IMR-90 (cell line): Measurements from ENCODE around the gene PPP1R10. TPM values are rescaled to one million over a fixed set of nuclear protein-coding genes. Genes with fewer than 3 reads are reported as not detected.

Source experiments
- ATAC-seq: fragments of 200-7000 bp; cut with Tn5 transposase; 2 replicates; pipeline ENCODE4 v1.9.1; 2020; ENCODE audit warnings: low read depth, mild to moderate bottlenecking, moderate library complexity
- BruUV-seq: library from RNA; stranded (reverse); fragments of 400-500 nt; replicated peaks from 2 replicates; lab custom pipeline; 2021; lab: Mats Ljungman, UMichigan
- CTCF ChIA-PET: fragments of 300-600 bp; formaldehyde crosslinking; extraction: SDS; loops from one replicate; lab custom pipeline; 2021; ENCODE audit warnings: antibody characterized with exemption; lab: Yijun Ruan, JAX
- POLR2A ChIA-PET: fragments of 300-600 bp; sonication (Branson Sonifier 250); formaldehyde crosslinking; loops from one replicate; lab custom pipeline; 2022; ENCODE audit warnings: antibody characterized with exemption; ENCODE audit not compliant: unreplicated experiment; lab: Charles Lee
- DNase-seq: peaks from one replicate; pipeline ENCODE4 v3.0.0; 2013
- H2AFZ ChIP-seq: replicated peaks from 2 replicates; pipeline ENCODE3; 2013; ENCODE audit warnings: low read length, mild to moderate bottlenecking; ENCODE audit not compliant: poor library complexity
- H2AK5ac ChIP-seq: 2 replicates; pipeline ENCODE4 v1.6.1; 2013; ENCODE audit warnings: low read depth, low read length, inconsistent platforms
- H2AK9ac ChIP-seq: replicated peaks from 2 replicates; pipeline ENCODE3; 2013; ENCODE audit warnings: mild to moderate bottlenecking, low read depth, low read length, moderate library complexity; ENCODE audit not compliant: poor library complexity
- H2BK120ac ChIP-seq: 2 replicates; pipeline ENCODE4 v1.6.1; 2013; ENCODE audit warnings: low read depth, low read length, inconsistent platforms
- H2BK15ac ChIP-seq: 3 replicates; pipeline ENCODE4 v1.6.1; 2013; ENCODE audit warnings: low read depth, low read length, inconsistent platforms
- H2BK20ac ChIP-seq: 2 replicates; pipeline ENCODE4 v1.6.1; 2013; ENCODE audit warnings: low read depth, mild to moderate bottlenecking, inconsistent platforms, low read length, moderate library complexity
- H2BK5ac ChIP-seq: 2 replicates; pipeline ENCODE4 v1.6.1; 2013; ENCODE audit warnings: mild to moderate bottlenecking, low read depth, low read length, inconsistent platforms; ENCODE audit not compliant: poor library complexity, severe bottlenecking
- H3K14ac ChIP-seq: replicated peaks from 2 replicates; pipeline ENCODE4 v1.6.1; 2013; ENCODE audit warnings: low read depth, low read length, inconsistent platforms
- H3K18ac ChIP-seq: 2 replicates; pipeline ENCODE4 v1.6.1; 2013; ENCODE audit warnings: low read depth, low read length, control low read depth
- H3K23ac ChIP-seq: 2 replicates; pipeline ENCODE4 v1.6.1; 2013; ENCODE audit warnings: low read depth, low read length, inconsistent platforms
- H3K27ac ChIP-seq: 2 replicates; pipeline ENCODE4 v1.5.1; 2013; ENCODE audit warnings: mild to moderate bottlenecking, control low read depth, low read length; ENCODE audit not compliant: insufficient read depth
- H3K27me3 ChIP-seq: 2 replicates; pipeline ENCODE4 v1.6.1; 2013; ENCODE audit warnings: low read length; ENCODE audit not compliant: control insufficient read depth, insufficient read depth
- H3K36me3 ChIP-seq: 2 replicates; pipeline ENCODE4 v1.6.1; 2013; ENCODE audit warnings: low read length, mixed read lengths; ENCODE audit not compliant: control insufficient read depth, insufficient read depth
- H3K4ac ChIP-seq: 2 replicates; pipeline ENCODE4 v1.6.1; 2013; ENCODE audit warnings: low read depth, low read length, inconsistent platforms
- H3K4me1 ChIP-seq: 2 replicates; pipeline ENCODE4 v1.6.1; 2013; ENCODE audit warnings: low read length, mixed read lengths; ENCODE audit not compliant: control insufficient read depth, insufficient read depth
- H3K4me2 ChIP-seq: 2 replicates; pipeline ENCODE4 v1.6.1; 2013; ENCODE audit warnings: low read depth, mild to moderate bottlenecking, control low read depth, low read length, moderate library complexity
- H3K4me3 ChIP-seq: 2 replicates; pipeline ENCODE4 v1.5.1; 2013; ENCODE audit warnings: low read depth, mild to moderate bottlenecking, control low read depth, low read length, moderate library complexity; ENCODE audit not compliant: insufficient read depth
- H3K56ac ChIP-seq: 2 replicates; pipeline ENCODE4 v1.6.1; 2013; ENCODE audit warnings: low read length, inconsistent platforms; ENCODE audit not compliant: insufficient read depth; ENCODE audit errors: extremely low read depth
- H3K79me1 ChIP-seq, 2 experiments: 2 replicates each; pipeline ENCODE4 v1.6.1; 2013; ENCODE audit warnings: low read length in 2 of 2, inconsistent platforms in 1 of 2, low read depth in 1 of 2
- H3K9ac ChIP-seq: 2 replicates; pipeline ENCODE4 v1.6.1; 2013; ENCODE audit warnings: low read depth, low read length, control low read depth
- H3K9me1 ChIP-seq: 2 replicates; pipeline ENCODE4 v1.6.1; 2013; ENCODE audit warnings: low read length, inconsistent platforms; ENCODE audit not compliant: insufficient read depth
- H3K9me3 ChIP-seq: 2 replicates; pipeline ENCODE4 v1.6.1; 2013; ENCODE audit warnings: low read length; ENCODE audit not compliant: control insufficient read depth, insufficient read depth
- H4K20me1 ChIP-seq: 2 replicates; pipeline ENCODE4 v1.6.1; 2013; ENCODE audit warnings: low read length, inconsistent platforms; ENCODE audit not compliant: insufficient read depth
- H4K5ac ChIP-seq: 2 replicates; pipeline ENCODE4 v1.6.1; 2013; ENCODE audit warnings: mild to moderate bottlenecking, low read depth, low read length, control low read depth
- H4K8ac ChIP-seq, 2 experiments: 2 replicates each; pipeline ENCODE4 v1.6.1; 2013; ENCODE audit warnings: low read depth in 2 of 2, low read length in 2 of 2, control low read depth in 1 of 2, inconsistent platforms in 1 of 2
- H4K91ac ChIP-seq: 2 replicates; pipeline ENCODE4 v1.6.1; 2013; ENCODE audit warnings: low read depth, low read length, inconsistent platforms; ENCODE audit not compliant: insufficient read depth
- BHLHE40 ChIP-seq: fragments of 150-350 bp; IDR thresholded peaks from 2 replicates; pipeline ENCODE4 v1.6.1; 2016; ENCODE audit warnings: mild to moderate bottlenecking, low read depth, low read length
- CEBPB ChIP-seq: IDR thresholded peaks from 2 replicates; pipeline ENCODE4 v1.6.1; 2012; ENCODE audit warnings: low read depth, low read length, improper control_type of control experiment
- FOS ChIP-seq: fragments of 150-350 bp; IDR thresholded peaks from 2 replicates; pipeline ENCODE4 v1.6.1; 2016; ENCODE audit warnings: low read depth, low read length
- MAZ ChIP-seq: IDR thresholded peaks from 2 replicates; pipeline ENCODE4 v1.6.1; 2012; ENCODE audit warnings: low read depth, mild to moderate bottlenecking, low read length, improper control_type of control experiment, moderate library complexity, borderline replicate concordance
- RCOR1 ChIP-seq: IDR thresholded peaks from 2 replicates; pipeline ENCODE4 v1.6.1; 2012; ENCODE audit warnings: mild to moderate bottlenecking, low read length, improper control_type of control experiment; ENCODE audit not compliant: insufficient replicate concordance
- SMC3 ChIP-seq: fragments of 150-350 bp; IDR thresholded peaks from 2 replicates; pipeline ENCODE4 v1.6.1; 2016; ENCODE audit warnings: low read depth, mild to moderate bottlenecking, antibody characterized with exemption, low read length, moderate library complexity
- USF2 ChIP-seq: fragments of 150-350 bp; IDR thresholded peaks from 2 replicates; pipeline ENCODE4 v1.6.1; 2017; ENCODE audit warnings: mild to moderate bottlenecking, antibody characterized with exemption, low read length, low read depth
- WGBS, 2 experiments: methylation state at CpG; one replicate each; pipeline versions ENCODE4 v1.1.5 to v1.1.7; 2013; ENCODE audit warnings: missing lambda C conversion rate in 2 of 2; ENCODE audit not compliant: insufficient read length in 1 of 2; ENCODE audit errors: extremely low coverage in 2 of 2; 5-methylcytosine and 5-hydroxymethylcytosine counted together
- dilution Hi-C: fragments of 300-500 bp; cut with HindIII; formaldehyde crosslinking; loops from one replicate; pipeline ENCODE4 v1.14.3; 2018; ENCODE audit warnings: low sequenced_read_pairs; ENCODE audit not compliant: unreplicated experiment
- in situ Hi-C: fragments of 300-500 bp; cut with MboI; formaldehyde crosslinking; loops from 3 replicates; pipeline ENCODE4 v1.14.3; 2019; ENCODE audit warnings: low sequenced_read_pairs, inconsistent platforms, mixed read lengths
- intact Hi-C: fragments of 100-400 bp; cut with micrococcal nuclease; formaldehyde crosslinking; loops from 2 replicates; pipeline ENCODE4 v1.10.0; 2022
- polyA plus RNA-seq, 3 experiments: library from polyadenylated mRNA; depleted of rRNA; stranded (reverse); fragments of >200 nt; gene quantifications; 2 replicates each; pipeline ENCODE4 v1.2.3, GENCODE V29; 2012; ENCODE audit warnings: low replicate concordance in 1 of 3
- total RNA-seq: library from RNA; depleted of rRNA; stranded (reverse); fragments of >200 nt; gene quantifications from 2 replicates; pipeline ENCODE4 v1.2.3, GENCODE V29; 2012

PPP1R10 gene
- total and polyA plus RNA-seq, 2 of the 4 experiments (the other 2 are of a cell fraction), result 18.8 to 21.2 TPM

GRCh38 chr6:30583921-30584320, 33.1 kb downstream of the PPP1R10 start:
- Histone ChIP-seq H3K9ac (no peak overlapping the region), H3K4me1 (no peaks in the 10 kb centered on the region), H2BK5ac (no peak overlapping the region), H4K20me1 (no peaks in the 10 kb centered on the region), H4K8ac (no peak overlapping the region), H3K9me1 (no peaks in the 10 kb centered on the region), H3K4me2 (no peak overlapping the region), H3K4ac (no peak overlapping the region), H2BK120ac (no peak overlapping the region), H3K18ac (no peak overlapping the region), H3K14ac (no peak overlapping the region), H3K36me3 (peaks cover 69% of the 10 kb centered on the region), H3K27ac (no peak overlapping the region), H2BK20ac (no peak overlapping the region), H3K4me3 (no peak overlapping the region), H3K79me1 (peaks cover 2 to 10% of the 10 kb centered on the region in 2 experiments; a peak in 2 of 4 replicates), H4K91ac (no peak overlapping the region), H3K56ac (no peak overlapping the region), H2BK15ac (no peak overlapping the region), H3K27me3 (no peaks in the 10 kb centered on the region), H3K23ac (no peak overlapping the region), H2AFZ (no peak overlapping the region), H2AK9ac (no peak overlapping the region), H2AK5ac (no peak overlapping the region), H4K5ac (no peak overlapping the region), H3K9me3 (no peaks in the 10 kb centered on the region)
- dilution Hi-C loops, result no loop called here
- intact Hi-C loops, result no loop called here
- BruUV-seq, result no TSS peak
- WGBS, 2 experiments, result 73% methylated on average over 3 of the region's 5 CpGs; no CpG with 5 or more reads in 1 of the 2 experiments
- in situ Hi-C loops, result no loop called here
- CTCF ChIA-PET, result interaction anchor here (2.2 kb wide), 1 partner anchor 13 kb away, joined by 6 read pairs; no protein-coding TSS in a partner anchor
- DNase-seq, result no peak
- POLR2A ChIA-PET, result no interaction called here
- TF ChIP-seq SMC3, result no peak
- TF ChIP-seq CEBPB, result no peak
- no peak for TF ChIP-seq USF2
- TF ChIP-seq FOS, result no peak
- TF ChIP-seq MAZ, result no peak
- no peak for TF ChIP-seq RCOR1
- no peak for TF ChIP-seq BHLHE40
- no peak for ATAC-seq
